Measurements from ENCODE around the gene BIN2.

BIN2 gene

GRCh38 chr12:51323966-51324895 lies at the start of gene BIN2:
BIN2 (minus strand) TSS chr12:51324174; CDS start chr12:51324102, 72 bp downstream.
- DNase-seq (ENCODE audit: insufficient read length, low spot score) (peak; percentile 76), FAIRE-seq (peak; percentile 21)

GRCh38 chr12:51373187-51373586 lies 49.2 kb upstream of the BIN2 start:
- FAIRE-seq: no peak
- no peak for DNase-seq (ENCODE audit: insufficient read length, low spot score)

- FAIRE-seq (no peak), DNase-seq (ENCODE audit: insufficient read length, low spot score) (no peak)
Measured at GRCh38 chr12:51372021-51372420, 48.0 kb upstream of the BIN2 start.

- no peak for FAIRE-seq
Measured at GRCh38 chr12:51371295-51371953, 47.5 kb upstream of the BIN2 start.

GRCh38 chr12:51370667-51371066 lies 46.7 kb upstream of the BIN2 start:
- FAIRE-seq: no peak
- no peak for DNase-seq (ENCODE audit: insufficient read length, low spot score)

More at GRCh38 chr12:51371295-51371953, 47.5 kb upstream of the BIN2 start:
- no peak for DNase-seq (ENCODE audit: insufficient read length, low spot score)

- no peak for DNase-seq (ENCODE audit: insufficient read length, low spot score)
- FAIRE-seq: no peak
Measured at GRCh38 chr12:51369581-51369980, 45.6 kb upstream of the BIN2 start.

GRCh38 chr12:51368640-51369517 lies 44.9 kb upstream of the BIN2 start:
- FAIRE-seq: peak; percentile 98

GRCh38 chr12:51365276-51365675 lies 41.3 kb upstream of the BIN2 start:
- DNase-seq (ENCODE audit: insufficient read length, low spot score) (no peak), FAIRE-seq (no peak)

More at GRCh38 chr12:51368640-51369517, 44.9 kb upstream of the BIN2 start:
- peak; percentile 98 for DNase-seq (ENCODE audit: insufficient read length, low spot score)

GRCh38 chr12:51364001-51364400 lies 40.0 kb upstream of the BIN2 start:
- DNase-seq (ENCODE audit: insufficient read length, low spot score): no peak
- FAIRE-seq: no peak

- FAIRE-seq: no peak
- DNase-seq (ENCODE audit: insufficient read length, low spot score): no peak
Measured at GRCh38 chr12:51362747-51363342, 38.9 kb upstream of the BIN2 start.

GRCh38 chr12:51362307-51362706 lies 38.3 kb upstream of the BIN2 start:
- FAIRE-seq (no peak), DNase-seq (ENCODE audit: insufficient read length, low spot score) (no peak)

- no peak for FAIRE-seq
Measured at GRCh38 chr12:51361161-51362016, 37.4 kb upstream of the BIN2 start.

GRCh38 chr12:51360315-51360714 lies 36.3 kb upstream of the BIN2 start:
- FAIRE-seq: no peak
- no peak for DNase-seq (ENCODE audit: insufficient read length, low spot score)

More at GRCh38 chr12:51361161-51362016, 37.4 kb upstream of the BIN2 start:
- no peak for DNase-seq (ENCODE audit: insufficient read length, low spot score)

GRCh38 chr12:51359851-51360250 lies 35.9 kb upstream of the BIN2 start:
- no peak for FAIRE-seq
- DNase-seq (ENCODE audit: insufficient read length, low spot score): no peak

- FAIRE-seq: no peak
- DNase-seq (ENCODE audit: insufficient read length, low spot score): no peak
Measured at GRCh38 chr12:51358496-51358895, 34.5 kb upstream of the BIN2 start.

- DNase-seq (ENCODE audit: insufficient read length, low spot score): no peak
- FAIRE-seq: peak; percentile 79
Measured at GRCh38 chr12:51357374-51358047, 33.5 kb upstream of the BIN2 start.

GRCh38 chr12:51351913-51352532 lies 28.0 kb upstream of the BIN2 start:
- DNase-seq (ENCODE audit: insufficient read length, low spot score): no peak
- FAIRE-seq: no peak

- FAIRE-seq (no peak), DNase-seq (ENCODE audit: insufficient read length, low spot score) (no peak)
Measured at GRCh38 chr12:51349026-51349425, 25.1 kb upstream of the BIN2 start.

Measured in GM19239 (cell line).